ENCODE measurements around the gene TBC1D10A.

TBC1D10A gene

DNA sequence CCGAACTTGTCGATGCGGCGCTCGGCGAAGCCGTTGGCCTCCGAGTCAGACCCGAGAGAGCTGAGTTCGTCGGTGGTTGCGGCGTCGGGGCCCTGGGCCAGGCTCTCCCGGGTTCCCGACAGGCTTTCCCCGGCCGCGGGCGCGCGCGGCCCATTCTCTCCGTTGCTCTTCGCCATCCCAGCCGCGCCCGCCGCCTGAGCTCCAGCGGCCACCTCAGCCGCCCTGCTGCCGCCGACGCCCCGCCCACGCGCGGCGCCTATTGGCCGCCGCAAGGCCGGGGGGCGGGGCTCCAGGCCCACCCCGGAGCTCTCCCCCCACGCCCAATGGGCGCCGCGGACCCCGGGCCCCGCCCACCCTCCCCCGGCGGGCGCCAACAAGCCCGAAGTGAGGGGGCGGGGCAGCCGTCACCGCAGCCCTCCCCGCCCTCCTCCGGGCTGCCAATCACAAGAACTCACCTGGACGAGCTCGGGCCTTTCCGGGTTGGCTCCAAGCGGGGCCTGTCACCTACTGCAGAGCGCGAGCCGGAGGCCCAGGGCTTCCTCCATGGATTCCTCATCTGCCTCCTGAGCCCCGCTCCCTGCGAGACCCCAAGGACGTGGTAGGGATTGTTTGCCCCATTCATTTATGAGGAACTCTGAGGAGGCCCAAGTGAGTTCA is at the start of gene TBC1D10A:
Gene TBC1D10A, minus strand, starts transcription at position 236 of the 657 bp plus-strand sequence. Its CDS starts 60 bp downstream, at position 176.
- no peak for DNase-seq (ENCODE audit: low read depth, low spot score)
- peak within 1 kb of the TSS; percentile 64 for H3K9ac ChIP-seq (ENCODE audit: insufficient read length)
- H3K9me3 ChIP-seq (ENCODE audit: low read depth, low read length), result no peaks in the 10 kb centered on the region
- TF ChIP-seq EZH2 (IDR thresholded peaks at IDR 0.05) (no peak), POLR2AphosphoS5 (IDR thresholded peaks at IDR 0.05; ENCODE audit: borderline replicate concordance, low read depth, low read length) (peak; percentile 45; the same call in 1 of the 2 replicates)
- peaks cover 9% of the 10 kb centered on the region; the same call in 1 of the 2 replicates for H3K36me3 ChIP-seq (ENCODE audit: insufficient read depth, low read length)
- peak within 1 kb of the TSS; percentile 67; the same call in 1 of the 2 replicates for H3K27ac ChIP-seq
- H3K4me3 ChIP-seq, result peak within 1 kb of the TSS; percentile 91

DNA sequence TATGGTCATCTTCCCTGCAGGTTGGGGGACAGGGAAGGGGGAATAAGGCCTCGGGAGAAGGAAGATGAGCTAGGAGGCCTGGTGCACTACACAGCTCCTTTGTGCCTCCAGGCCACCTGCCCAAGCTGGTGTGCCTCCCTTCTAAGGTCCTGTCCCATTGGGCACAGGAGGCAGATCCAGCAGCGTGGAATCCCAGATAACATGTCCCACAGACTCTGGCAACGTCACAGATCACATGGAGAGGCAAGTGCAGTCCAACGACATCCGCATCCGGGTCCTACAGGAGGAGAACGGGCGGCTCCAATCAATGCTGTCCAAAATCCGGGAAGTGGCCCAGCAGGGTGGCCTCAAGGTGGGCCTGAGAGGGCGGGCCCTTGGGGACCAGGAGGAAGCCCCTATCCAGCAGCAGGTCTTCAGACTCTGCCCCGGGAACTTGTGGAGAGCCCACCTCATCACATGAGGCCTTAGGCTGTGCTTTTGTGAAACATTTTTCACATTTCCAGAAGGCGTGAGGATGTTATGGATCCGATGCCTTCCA is 48.6 kb upstream of the TBC1D10A start:
- DNase-seq (ENCODE audit: low read depth, low spot score), result no peak
- H3K27ac ChIP-seq, result no peak overlapping the region

GRCh38 chr22:30373331-30374325 is 46.9 kb upstream of the TBC1D10A start:
- no peaks in the 10 kb centered on the region for H3K9me3 ChIP-seq (ENCODE audit: low read depth, low read length)
- DNase-seq (ENCODE audit: low read depth, low spot score), result no peak
- TF ChIP-seq POLR2AphosphoS5 (IDR thresholded peaks at IDR 0.05; ENCODE audit: borderline replicate concordance, low read depth, low read length) (no peak), EZH2 (IDR thresholded peaks at IDR 0.05) (no peak), FOXP2 (optimal IDR thresholded peaks at IDR 0.05; ENCODE audit: control extremely low read depth, extremely low read length, insufficient read depth) (no peak)
- H3K9ac ChIP-seq (ENCODE audit: insufficient read length), result no peak overlapping the region
- no peak overlapping the region for H3K27ac ChIP-seq
- H3K4me3 ChIP-seq, result no peak overlapping the region
- H3K36me3 ChIP-seq (ENCODE audit: insufficient read depth, low read length), result no peaks in the 10 kb centered on the region

More for the DNA sequence above, 48.6 kb upstream of the TBC1D10A start:
- H3K36me3 ChIP-seq (ENCODE audit: insufficient read depth, low read length), result no peaks in the 10 kb centered on the region
- TF ChIP-seq FOXP2 (optimal IDR thresholded peaks at IDR 0.05; ENCODE audit: control extremely low read depth, extremely low read length, insufficient read depth) (no peak), EZH2 (IDR thresholded peaks at IDR 0.05) (no peak), POLR2AphosphoS5 (IDR thresholded peaks at IDR 0.05; ENCODE audit: borderline replicate concordance, low read depth, low read length) (no peak)
- H3K9me3 ChIP-seq (ENCODE audit: low read depth, low read length), result no peaks in the 10 kb centered on the region
- no peak overlapping the region for H3K4me3 ChIP-seq
- no peak overlapping the region for H3K9ac ChIP-seq (ENCODE audit: insufficient read length)

DNA sequence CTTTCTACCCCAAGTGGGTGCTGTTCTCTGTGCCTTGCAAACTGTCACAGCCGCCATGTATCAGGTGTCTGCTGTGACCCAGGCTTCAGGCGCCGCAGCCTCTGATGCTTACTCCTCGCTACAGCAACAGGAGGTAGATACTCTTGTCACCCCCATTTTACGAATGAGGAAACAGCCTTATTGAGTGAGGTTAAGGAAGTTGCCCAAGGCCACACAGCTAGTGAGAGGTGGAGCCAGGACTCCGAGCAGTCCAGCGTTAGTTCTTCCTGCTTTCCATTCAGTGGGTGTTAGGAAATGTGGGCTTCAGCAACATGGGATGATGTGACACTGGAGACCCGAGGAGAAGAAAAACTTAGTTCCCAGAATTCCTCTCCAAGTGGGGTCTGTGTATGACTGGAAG is 46.2 kb upstream of the TBC1D10A start:
- H3K4me3 ChIP-seq, result no peak overlapping the region
- no peak overlapping the region for H3K27ac ChIP-seq
- TF ChIP-seq EZH2 (IDR thresholded peaks at IDR 0.05), result no peak
- no peak for TF ChIP-seq FOXP2 (optimal IDR thresholded peaks at IDR 0.05; ENCODE audit: control extremely low read depth, extremely low read length, insufficient read depth)
- no peak for TF ChIP-seq POLR2AphosphoS5 (IDR thresholded peaks at IDR 0.05; ENCODE audit: borderline replicate concordance, low read depth, low read length)
- no peaks in the 10 kb centered on the region for H3K36me3 ChIP-seq (ENCODE audit: insufficient read depth, low read length)
- H3K9ac ChIP-seq (ENCODE audit: insufficient read length), result no peak overlapping the region
- no peaks in the 10 kb centered on the region for H3K9me3 ChIP-seq (ENCODE audit: low read depth, low read length)
- no peak for DNase-seq (ENCODE audit: low read depth, low spot score)

DNA sequence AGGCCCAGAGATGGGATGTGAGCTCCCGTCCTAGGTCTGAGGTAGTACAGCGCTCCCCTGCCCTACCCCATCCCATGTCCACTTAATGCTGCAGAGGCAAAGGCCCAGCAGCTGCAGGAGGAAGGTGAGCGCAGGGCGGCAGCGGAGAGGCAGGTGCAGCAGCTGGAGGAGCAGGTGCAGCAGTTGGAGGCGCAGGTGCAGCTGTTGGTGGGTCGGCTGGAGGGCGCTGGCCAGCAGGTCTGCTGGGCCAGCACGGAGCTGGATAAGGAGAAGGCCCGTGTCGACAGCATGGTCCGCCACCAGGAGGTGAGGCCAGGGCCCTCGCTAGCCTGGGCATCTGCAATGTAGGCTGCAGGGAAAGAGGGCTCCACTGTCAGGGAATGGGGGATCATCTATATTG is 45.2 kb upstream of the TBC1D10A start:
- no peak for DNase-seq (ENCODE audit: low read depth, low spot score)
- TF ChIP-seq POLR2AphosphoS5 (IDR thresholded peaks at IDR 0.05; ENCODE audit: borderline replicate concordance, low read depth, low read length) (no peak), FOXP2 (optimal IDR thresholded peaks at IDR 0.05; ENCODE audit: control extremely low read depth, extremely low read length, insufficient read depth) (no peak), EZH2 (IDR thresholded peaks at IDR 0.05) (no peak)
- Histone ChIP-seq H3K27ac (no peak overlapping the region), H3K4me3 (no peak overlapping the region), H3K36me3 (ENCODE audit: insufficient read depth, low read length) (no peaks in the 10 kb centered on the region), H3K9ac (ENCODE audit: insufficient read length) (no peak overlapping the region), H3K9me3 (ENCODE audit: low read depth, low read length) (no peaks in the 10 kb centered on the region)

DNA sequence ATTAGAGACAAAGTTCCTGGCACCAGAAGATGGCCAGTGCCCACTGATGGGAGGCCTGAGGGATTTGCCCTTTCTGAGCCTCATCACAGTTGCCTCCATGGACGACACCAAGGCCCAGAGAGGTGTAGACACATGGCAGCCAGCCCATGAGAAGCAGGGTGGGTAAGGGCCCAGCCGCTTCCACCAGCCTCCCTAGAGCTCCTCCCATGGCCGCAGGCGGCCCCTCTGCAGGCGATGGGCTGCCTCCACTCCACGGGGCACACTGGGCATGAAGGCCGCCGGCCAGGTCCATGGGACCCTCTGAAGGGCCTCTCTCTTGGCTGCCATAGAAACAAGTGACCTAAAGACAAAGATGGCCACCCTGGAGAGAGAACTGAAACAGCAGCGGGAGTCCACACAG is 44.6 kb upstream of the TBC1D10A start:
- DNase-seq (ENCODE audit: low read depth, low spot score), result no peak
- H3K4me3 ChIP-seq, result no peak overlapping the region
- H3K27ac ChIP-seq, result no peak overlapping the region
- no peaks in the 10 kb centered on the region; the same call in 1 of the 2 replicates for H3K36me3 ChIP-seq (ENCODE audit: insufficient read depth, low read length)
- no peaks in the 10 kb centered on the region for H3K9me3 ChIP-seq (ENCODE audit: low read depth, low read length)
- H3K9ac ChIP-seq (ENCODE audit: insufficient read length), result no peak overlapping the region
- TF ChIP-seq POLR2AphosphoS5 (IDR thresholded peaks at IDR 0.05; ENCODE audit: borderline replicate concordance, low read depth, low read length), result no peak
- TF ChIP-seq EZH2 (IDR thresholded peaks at IDR 0.05), result no peak

- DNase-seq (ENCODE audit: low read depth, low spot score), result no peak
- TF ChIP-seq EZH2 (IDR thresholded peaks at IDR 0.05) (no peak), FOXP2 (optimal IDR thresholded peaks at IDR 0.05; ENCODE audit: control extremely low read depth, extremely low read length, insufficient read depth) (no peak), POLR2AphosphoS5 (IDR thresholded peaks at IDR 0.05; ENCODE audit: borderline replicate concordance, low read depth, low read length) (no peak)
- Histone ChIP-seq H3K4me3 (no peak overlapping the region), H3K9ac (ENCODE audit: insufficient read length) (no peak overlapping the region), H3K36me3 (ENCODE audit: insufficient read depth, low read length) (no peaks in the 10 kb centered on the region; the same call in 1 of the 2 replicates), H3K9me3 (ENCODE audit: low read depth, low read length) (no peaks in the 10 kb centered on the region), H3K27ac (no peak overlapping the region)
Observed at GRCh38 chr22:30370641-30371230, 44.0 kb upstream of the TBC1D10A start.

- Histone ChIP-seq H3K9ac (ENCODE audit: insufficient read length) (no peak overlapping the region), H3K4me3 (no peak overlapping the region), H3K9me3 (ENCODE audit: low read depth, low read length) (no peaks in the 10 kb centered on the region), H3K27ac (no peak overlapping the region), H3K36me3 (ENCODE audit: insufficient read depth, low read length) (no peaks in the 10 kb centered on the region; the same call in 1 of the 2 replicates)
- TF ChIP-seq POLR2AphosphoS5 (IDR thresholded peaks at IDR 0.05; ENCODE audit: borderline replicate concordance, low read depth, low read length), result no peak
- no peak for TF ChIP-seq EZH2 (IDR thresholded peaks at IDR 0.05)
- TF ChIP-seq FOXP2 (optimal IDR thresholded peaks at IDR 0.05; ENCODE audit: control extremely low read depth, extremely low read length, insufficient read depth), result no peak
- DNase-seq (ENCODE audit: low read depth, low spot score), result no peak
Observed at GRCh38 chr22:30368420-30368819, 41.7 kb upstream of the TBC1D10A start.
